H1 (cell line): ENCODE measurements around the gene STAG1. TPM values are rescaled to one million over a fixed set of nuclear protein-coding genes. Genes with fewer than 3 reads are reported as not detected.

Experiments used
- CTCF ChIA-PET: fragments of 300-600 bp; sonication (Branson Sonifier 250); formaldehyde crosslinking; loops from one replicate; lab custom pipeline; 2021; ENCODE audit not compliant: partially characterized antibody; lab: Charles Lee
- POLR2A ChIA-PET: fragments of 300-600 bp; sonication (Branson Sonifier 250); formaldehyde crosslinking; loops from one replicate; lab custom pipeline; 2021; ENCODE audit warnings: inconsistent platforms; ENCODE audit not compliant: partially characterized antibody; lab: Charles Lee
- DNase-seq, 2 experiments: peaks; one replicate each; pipeline versions ENCODE4 v3.0.0 to v3.0.0-alpha.2; 2010 to 2022; ENCODE audit warnings: low spot score in 2 of 2, low read depth in 1 of 2, mixed read lengths in 1 of 2
- FAIRE-seq: peaks from 2 replicates; lab custom pipeline; 2011; peaks lifted over from hg19 to GRCh38; lab: Jason Lieb, UNC
- H2AFZ ChIP-seq: 2 replicates; pipeline ENCODE4 v1.8.1; 2012; ENCODE audit warnings: low read length, inconsistent platforms
- H2AK5ac ChIP-seq: 2 replicates; pipeline ENCODE4 v1.6.1; 2013; ENCODE audit warnings: low read depth, low read length
- H2BK120ac ChIP-seq: replicated peaks from 2 replicates; pipeline ENCODE3; 2013; ENCODE audit warnings: low read depth, low read length, inconsistent platforms
- H2BK12ac ChIP-seq: 2 replicates; pipeline ENCODE4 v1.6.1; 2013; ENCODE audit warnings: low read depth, low read length
- H2BK15ac ChIP-seq: 2 replicates; pipeline ENCODE4 v1.6.1; 2013; ENCODE audit warnings: low read length
- H2BK20ac ChIP-seq: 2 replicates; pipeline ENCODE4 v1.6.1; 2013; ENCODE audit warnings: low read length
- H2BK5ac ChIP-seq: 2 replicates; pipeline ENCODE4 v1.6.1; 2013; ENCODE audit warnings: low read depth, low read length
- H3K14ac ChIP-seq: 2 replicates; pipeline ENCODE4 v1.6.1; 2013; ENCODE audit warnings: inconsistent platforms; ENCODE audit not compliant: insufficient read length
- H3K18ac ChIP-seq: 2 replicates; pipeline ENCODE4 v1.6.1; 2013; ENCODE audit warnings: low read length; ENCODE audit errors: extremely low read depth
- H3K23ac ChIP-seq: 2 replicates; pipeline ENCODE4 v1.6.1; 2013; ENCODE audit warnings: inconsistent platforms; ENCODE audit not compliant: insufficient read length
- H3K23me2 ChIP-seq: 2 replicates; pipeline ENCODE4 v1.6.1; 2013; ENCODE audit warnings: low read depth, low read length
- H3K27ac ChIP-seq: 2 replicates; pipeline ENCODE4 v1.6.1; 2011; ENCODE audit warnings: low read depth, low read length, inconsistent platforms
- H3K27me3 ChIP-seq, 4 experiments: replicated peaks in 1 of 4; 1 replicate in 1 of 4; 2 replicates in 3 of 4; pipeline versions ENCODE4 v1.6.1 to v1.8.1; 2011 to 2013; ENCODE audit warnings: low read length in 3 of 4, mild to moderate bottlenecking in 3 of 4, inconsistent platforms in 2 of 4, mixed read lengths in 2 of 4, moderate library complexity in 1 of 4; ENCODE audit not compliant: control insufficient read depth in 3 of 4, insufficient read depth in 3 of 4; ENCODE audit errors: extremely low read depth in 1 of 4
- H3K36me3 ChIP-seq, 4 experiments: 2 replicates each; pipeline versions ENCODE4 v1.6.1 to v1.8.1; 2011 to 2013; ENCODE audit warnings: mild to moderate bottlenecking in 4 of 4, low read length in 3 of 4, moderate library complexity in 2 of 4, control low read depth in 1 of 4, inconsistent platforms in 1 of 4; ENCODE audit not compliant: insufficient read depth in 4 of 4, control insufficient read depth in 2 of 4
- H3K4ac ChIP-seq: replicated peaks from 2 replicates; pipeline ENCODE3; 2013; ENCODE audit warnings: low read length, low read depth, mixed read lengths, inconsistent platforms; ENCODE audit not compliant: insufficient read length
- H3K4me1 ChIP-seq, 4 experiments: replicated peaks in 1 of 4; 1 replicate in 1 of 4; 2 replicates in 3 of 4; pipeline versions ENCODE4 v1.6.1 to v1.8.1; 2011 to 2013; ENCODE audit warnings: low read length in 3 of 4, inconsistent platforms in 2 of 4, mixed read lengths in 1 of 4; ENCODE audit not compliant: insufficient read depth in 4 of 4, control insufficient read depth in 3 of 4
- H3K4me2 ChIP-seq, 2 experiments: 2 replicates each; pipeline versions ENCODE4 v1.6.1 to v1.8.1; 2011 to 2013; ENCODE audit warnings: low read depth in 2 of 2, low read length in 2 of 2, control low read depth in 1 of 2, inconsistent platforms in 1 of 2, mild to moderate bottlenecking in 1 of 2; ENCODE audit not compliant: insufficient read depth in 1 of 2
- H3K4me3 ChIP-seq, 4 experiments: fragments of 200-600, 300-600 bp in 1 of 4; sonication (generic), shearing (Covaris generic), sonication (Bioruptor Twin) in 1 of 4; 2 replicates each; pipeline versions ENCODE4 v1.5.1 to v1.8.1; 2011 to 2016; ENCODE audit warnings: low read length in 4 of 4, low read depth in 3 of 4, control low read depth in 2 of 4, inconsistent platforms in 2 of 4, mild to moderate bottlenecking in 2 of 4, mixed read lengths in 1 of 4, moderate library complexity in 1 of 4; ENCODE audit not compliant: insufficient read depth in 2 of 4; ENCODE audit errors: extremely low read depth in 1 of 4
- H3K56ac ChIP-seq: replicated peaks from 2 replicates; pipeline ENCODE3; 2013; ENCODE audit warnings: low read depth, mild to moderate bottlenecking, mixed read lengths, low read length, inconsistent platforms; ENCODE audit not compliant: insufficient read length
- H3K79me1 ChIP-seq: 2 replicates; pipeline ENCODE4 v1.6.1; 2013; ENCODE audit warnings: low read depth, low read length, control low read depth
- H3K79me2 ChIP-seq, 2 experiments: 2 replicates each; pipeline versions ENCODE4 v1.6.1 to v1.8.1; 2012 to 2013; ENCODE audit warnings: low read length in 2 of 2, mild to moderate bottlenecking in 2 of 2, inconsistent platforms in 1 of 2; ENCODE audit not compliant: insufficient read depth in 2 of 2, control insufficient read depth in 1 of 2
- H3K9ac ChIP-seq, 4 experiments: replicated peaks in 1 of 4; 1 replicate in 1 of 4; 2 replicates in 3 of 4; pipeline versions ENCODE4 v1.6.1 to v1.8.1; 2011 to 2013; ENCODE audit warnings: low read depth in 3 of 4, low read length in 3 of 4, control low read depth in 2 of 4, mild to moderate bottlenecking in 2 of 4, moderate library complexity in 2 of 4, inconsistent platforms in 1 of 4; ENCODE audit errors: extremely low read depth in 1 of 4
- H3K9me3 ChIP-seq, 2 experiments: 2 replicates each; pipeline versions ENCODE4 v1.6.1 to v1.8.1; 2012 to 2013; ENCODE audit warnings: mild to moderate bottlenecking in 2 of 2, moderate library complexity in 2 of 2, control low read depth in 1 of 2, inconsistent platforms in 1 of 2, low read depth in 1 of 2, low read length in 1 of 2, mixed read lengths in 1 of 2; ENCODE audit not compliant: insufficient read depth in 2 of 2
- H4K20me1 ChIP-seq, 2 experiments: replicated peaks in 1 of 2; 2 replicates each; pipeline versions ENCODE3 to v1.8.1; 2011 to 2013; ENCODE audit warnings: inconsistent platforms in 2 of 2, low read length in 2 of 2, mild to moderate bottlenecking in 1 of 2; ENCODE audit not compliant: insufficient read depth in 2 of 2, control insufficient read depth in 1 of 2
- H4K5ac ChIP-seq: 2 replicates; pipeline ENCODE4 v1.6.1; 2013; ENCODE audit warnings: low read length, low read depth, mixed read lengths, inconsistent platforms; ENCODE audit not compliant: insufficient read length
- H4K8ac ChIP-seq: 2 replicates; pipeline ENCODE4 v1.8.0; 2013; ENCODE audit warnings: mild to moderate bottlenecking, moderate library complexity, low read length, inconsistent platforms; ENCODE audit not compliant: insufficient read depth; ENCODE audit errors: extremely low read depth
- H4K91ac ChIP-seq: replicated peaks from 2 replicates; pipeline ENCODE3; 2013; ENCODE audit warnings: low read length, mixed read lengths, inconsistent platforms; ENCODE audit not compliant: insufficient read length
- CREB1 ChIP-seq: IDR thresholded peaks from 2 replicates; pipeline ENCODE4 v1.6.1; 2012; ENCODE audit warnings: inconsistent platforms
- KDM4A ChIP-seq: IDR thresholded peaks from one replicate; pipeline ENCODE4 v1.7.1; 2012; ENCODE audit warnings: low read depth, mild to moderate bottlenecking, moderate library complexity, low read length, inconsistent platforms; ENCODE audit not compliant: severe bottlenecking
- KDM5A ChIP-seq: fragments of 200-600 bp; IDR thresholded peaks from 2 replicates; pipeline ENCODE4 v1.7.1; 2012; ENCODE audit warnings: mild to moderate bottlenecking, low read length, inconsistent platforms, mixed read lengths
- RNF2 ChIP-seq: fragments of 200-900, 300-1000 bp; sonication (generic); IDR thresholded peaks from 2 replicates; pipeline ENCODE4 v1.7.1; 2016; ENCODE audit warnings: borderline replicate concordance, low read depth, mild to moderate bottlenecking, antibody characterized with exemption, low read length; ENCODE audit not compliant: poor library complexity, severe bottlenecking; ENCODE audit errors: missing control alignments
- RXRA ChIP-seq: IDR thresholded peaks from 2 replicates; pipeline ENCODE4 v1.6.1; 2011; ENCODE audit warnings: low read depth, mild to moderate bottlenecking, low read length, moderate library complexity; ENCODE audit not compliant: insufficient read depth
- SIN3A ChIP-seq, 2 experiments: IDR thresholded peaks in 1 of 2; conservative IDR thresholded peaks in 1 of 2; 2 replicates each; pipeline ENCODE4 v1.6.1; 2011 to 2012; ENCODE audit warnings: low read length in 2 of 2, improper control_type of control experiment in 1 of 2, low read depth in 1 of 2, mild to moderate bottlenecking in 1 of 2
- WGBS, 2 experiments: shearing (Covaris generic) in 1 of 2; methylation state at CpG; one replicate each; pipeline versions ENCODE4 v1.1.6 to v1.1.7; 2013 to 2015; ENCODE audit warnings: low lambda C conversion rate in 2 of 2, mixed read lengths in 2 of 2, inconsistent platforms in 1 of 2, low coverage in 1 of 2, missing lambda C conversion rate in 1 of 2; ENCODE audit not compliant: insufficient replicate concordance in 2 of 2, insufficient coverage in 1 of 2, insufficient read length in 1 of 2; ENCODE audit errors: extremely low coverage in 1 of 2, missing lambda C conversion rate in 1 of 2; 5-methylcytosine and 5-hydroxymethylcytosine counted together
- polyA plus RNA-seq, 7 experiments: library from polyadenylated mRNA; depleted of rRNA in 3 of 7; stranded (reverse) in 5 of 7; unstranded in 2 of 7; fragments of >200 nt in 5 of 7; fragments of 200-250 nt in 2 of 7; gene quantifications; 1 replicate in 5 of 7; 2 replicates in 1 of 7; 4 replicates in 1 of 7; pipeline versions ENCODE4 v1.2.1 to v1.2.3, GENCODE V29; 2011 to 2013; ENCODE audit warnings: missing spikeins in 2 of 7, mixed read lengths in 2 of 7
- total RNA-seq: library from RNA; stranded (reverse); fragmentation: NEBNext Ultra II Directional; extraction: Animal tissue kit (Norgen Biotek cat#: 25700); gene quantifications from 2 replicates; pipeline ENCODE4 v1.2.1, GENCODE V29; 2021

The STAG1 gene
- total and polyA plus RNA-seq, 2 of the 8 experiments (the other 6 are each of a cell fraction or from before 2014, with no cell fraction given) = 4.6 to 23.4 TPM

- WGBS, 2 experiments = 85% methylated on average over 2 of the region's 2 CpGs; no CpG with 5 or more reads in 1 of the 2 experiments
These were observed 238.8 kb downstream of the STAG1 start for GRCh38 chr3:136513367-136513766.

More at GRCh38 chr3:136513367-136513766, 238.8 kb downstream of the STAG1 start:
- no peak for DNase-seq
- Histone ChIP-seq H3K56ac (no peak overlapping the region), H3K27ac (no peak overlapping the region), H3K79me2 (no peaks in the 10 kb centered on the region), H2BK12ac (no peak overlapping the region), H3K27me3 (no peaks in the 10 kb centered on the region), H2BK20ac (no peak overlapping the region), H3K14ac (no peak overlapping the region), H3K9me3 (no peaks in the 10 kb centered on the region), H4K5ac (no peak overlapping the region), H2BK15ac (no peak overlapping the region), H2AFZ (no peak overlapping the region), H3K4me2 (no peak overlapping the region), H3K9ac (no peak overlapping the region), H3K79me1 (no peaks in the 10 kb centered on the region), H3K4me1 (no peaks in the 10 kb centered on the region), H4K91ac (no peak overlapping the region), H3K36me3 (no peaks in the 10 kb centered on the region; a peak in 1 of 8 replicates), H3K18ac (no peak overlapping the region), H3K4ac (no peak overlapping the region), H2AK5ac (no peak overlapping the region), H2BK5ac (no peak overlapping the region), H2BK120ac (no peak overlapping the region), H4K20me1 (no peaks in the 10 kb centered on the region), H3K23ac (no peak overlapping the region), H3K23me2 (no peaks in the 10 kb centered on the region), H3K4me3 (no peak overlapping the region), H4K8ac (no peak overlapping the region)
- POLR2A ChIA-PET = no interaction called here
- TF ChIP-seq CREB1 (no peak), KDM4A (no peak), RXRA (no peak), RNF2 (no peak), KDM5A (no peak), SIN3A (conservative IDR thresholded peaks at IDR 0.05 in 1 of 2, IDR thresholded peaks at IDR 0.05 in 1 of 2; ENCODE audit: low read depth in 1 of 2, low read length in 2 of 2) (no peak)
- FAIRE-seq = no peak
- CTCF ChIA-PET = interaction anchor here (0.7 kb wide), 1 partner anchor 474 kb away, joined by 4 read pairs; no protein-coding TSS in a partner anchor
